ENCODE measurements around the gene HARBI1. TPM values are rescaled to one million over a fixed set of nuclear protein-coding genes. Genes with fewer than 3 reads are reported as not detected.

Gene HARBI1
- total and polyA plus RNA-seq, 10 of the 15 experiments (the other 5 are each of a cell fraction or from before 2014, with no cell fraction given), result 3.6 to 8.4 (median 5.2) TPM

- BruUV-seq (replicated peaks), result no TSS peak
- TF ChIP-seq SREBF2 (IDR thresholded peaks at IDR 0.05; ENCODE audit: low read length) (no peak), EED (IDR thresholded peaks at IDR 0.05; ENCODE audit: low read depth) (no peak), NFYA (IDR thresholded peaks at IDR 0.05; ENCODE audit: borderline replicate concordance, low read depth, low read length) (no peak), NFYB (IDR thresholded peaks at IDR 0.05; ENCODE audit: insufficient read depth, low read depth, low read length) (no peak), NRF1 (conservative IDR thresholded peaks at IDR 0.05; ENCODE audit: low read depth, low read length) (no peak), STAT3 (IDR thresholded peaks at IDR 0.05; ENCODE audit: low read depth, low read length) (no peak), ESRRA (IDR thresholded peaks at IDR 0.05; ENCODE audit: low read length) (no peak), CEBPB (IDR thresholded peaks at IDR 0.05; ENCODE audit: borderline replicate concordance in 1 of 2, low read depth in 2 of 2, low read length in 2 of 2) (no peak), ELK1 (IDR thresholded peaks at IDR 0.05; ENCODE audit: low read depth, low read length) (no peak), E2F8 (IDR thresholded peaks at IDR 0.05; ENCODE audit: low read depth, partially characterized antibody) (no peak), TCF7 (IDR thresholded peaks at IDR 0.05; ENCODE audit: borderline replicate concordance) (no peak), MYB (IDR thresholded peaks at IDR 0.05; ENCODE audit: borderline replicate concordance, low read depth, low read length) (no peak), USF2 (IDR thresholded peaks at IDR 0.05; ENCODE audit: borderline replicate concordance, low read depth, low read length) (no peak), RUNX3 (IDR thresholded peaks at IDR 0.05; ENCODE audit: low read length) (no peak), CREB1 (IDR thresholded peaks at IDR 0.05; ENCODE audit: low read depth) (no peak)
- TF ChIP-seq, protein P1, sequence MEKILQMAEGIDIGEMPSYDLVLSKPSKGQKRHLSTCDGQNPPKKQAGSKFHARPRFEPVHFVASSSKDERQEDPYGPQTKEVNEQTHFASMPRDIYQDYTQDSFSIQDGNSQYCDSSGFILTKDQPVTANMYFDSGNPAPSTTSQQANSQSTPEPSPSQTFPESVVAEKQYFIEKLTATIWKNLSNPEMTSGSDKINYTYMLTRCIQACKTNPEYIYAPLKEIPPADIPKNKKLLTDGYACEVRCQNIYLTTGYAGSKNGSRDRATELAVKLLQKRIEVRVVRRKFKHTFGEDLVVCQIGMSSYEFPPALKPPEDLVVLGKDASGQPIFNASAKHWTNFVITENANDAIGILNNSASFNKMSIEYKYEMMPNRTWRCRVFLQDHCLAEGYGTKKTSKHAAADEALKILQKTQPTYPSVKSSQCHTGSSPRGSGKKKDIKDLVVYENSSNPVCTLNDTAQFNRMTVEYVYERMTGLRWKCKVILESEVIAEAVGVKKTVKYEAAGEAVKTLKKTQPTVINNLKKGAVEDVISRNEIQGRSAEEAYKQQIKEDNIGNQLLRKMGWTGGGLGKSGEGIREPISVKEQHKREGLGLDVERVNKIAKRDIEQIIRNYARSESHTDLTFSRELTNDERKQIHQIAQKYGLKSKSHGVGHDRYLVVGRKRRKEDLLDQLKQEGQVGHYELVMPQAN (conservative IDR thresholded peaks at IDR 0.05), result no peak
- FAIRE-seq (no peak), ATAC-seq (no peak), DNase-seq (ENCODE audit: low read depth, low spot score) (no peak)
- Histone ChIP-seq H4K20me1 (ENCODE audit: control insufficient read depth, insufficient read depth) (no peaks in the 10 kb centered on the region), H3K36me3 (ENCODE audit: control insufficient read depth in 2 of 2, insufficient read depth in 2 of 2, low read length in 1 of 2) (peaks cover 4 to 6% of the 10 kb centered on the region in 2 experiments), H3K9me3 (replicated peaks; ENCODE audit: control insufficient read depth, insufficient read depth, low read length) (no peaks in the 10 kb centered on the region), H2AFZ (ENCODE audit: control insufficient read depth, low read depth, low read length) (no peak overlapping the region), H3K27ac (ENCODE audit: control insufficient read depth, insufficient read depth) (no peak overlapping the region), H3K79me2 (ENCODE audit: control insufficient read depth, insufficient read depth, low read length) (no peaks in the 10 kb centered on the region), H3K4me3 (no peak overlapping the region), H3K4me2 (ENCODE audit: control insufficient read depth, insufficient read depth) (no peak overlapping the region), H3K9ac (ENCODE audit: control insufficient read depth, insufficient read depth, low read length) (no peak overlapping the region), H3K4me1 (ENCODE audit: control insufficient read depth, insufficient read depth, low read length) (no peaks in the 10 kb centered on the region), H3K27me3 (replicated peaks in 1 of 2; ENCODE audit: control insufficient read depth in 2 of 2, insufficient read depth in 2 of 2, low read length in 1 of 2) (no peaks in the 10 kb centered on the region)
- ChIA-PET CTCF (interaction anchor here (0.6 kb wide), 1 partner anchor 510 kb away, joined by 3 read pairs; no protein-coding TSS in a partner anchor), SMC1A (ENCODE audit: uncharacterized antibody, unreplicated experiment) (interaction anchor here (0.5 to 1.3 kb wide), 3 partner anchors 8 to 662 kb away, joined by 3 read pairs; no protein-coding TSS in a partner anchor), POLR2A (interaction anchor here (0.6 kb wide), 1 partner anchor 17 kb away, joined by 4 read pairs; no protein-coding TSS in a partner anchor), RAD21 (ENCODE audit: unreplicated experiment) (no interaction called here)
- in situ Hi-C loops (cut with MboI) (no loop called here), intact Hi-C loops (cut with micrococcal nuclease; ENCODE audit: unreplicated experiment) (no loop called here)
- 97% methylated on average over 8 of the region's 8 CpGs for WGBS (ENCODE audit: insufficient coverage, insufficient replicate concordance, low lambda C conversion rate, missing lambda C conversion rate)
Observed at GRCh38 chr11:46642627-46643335, 25.8 kb upstream of the HARBI1 start.
